Hepatocyte (in vitro differentiated cells): ENCODE measurements around the gene ATAT1. TPM values are rescaled to one million over a fixed set of nuclear protein-coding genes. Genes with fewer than 3 reads are reported as not detected.

Experiments used
- DNase-seq: peaks from one replicate; pipeline ENCODE4 v3.0.0-alpha.2; 2016; ENCODE audit warnings: low spot score
- H2AFZ ChIP-seq: fragments of 200-600 bp; sonication (generic); 2 replicates; pipeline ENCODE4 v1.6.0; 2016; ENCODE audit warnings: antibody characterized with exemption, mild to moderate bottlenecking
- H3K27ac ChIP-seq: fragments of 200-600 bp; sonication (generic); 2 replicates; pipeline ENCODE4 v1.5.1; 2016; ENCODE audit warnings: mild to moderate bottlenecking
- H3K27me3 ChIP-seq: fragments of 200-600 bp; sonication (generic); 2 replicates; pipeline ENCODE4 v1.6.1; 2016
- H3K36me3 ChIP-seq: fragments of 200-600 bp; sonication (generic); replicated peaks from 2 replicates; pipeline ENCODE4 v1.5.1; 2016; ENCODE audit warnings: low read depth; ENCODE audit not compliant: insufficient read depth
- H3K4me1 ChIP-seq: fragments of 200-600 bp; sonication (generic); 2 replicates; pipeline ENCODE4 v1.5.1; 2016; ENCODE audit warnings: mild to moderate bottlenecking, moderate library complexity; ENCODE audit not compliant: insufficient read depth
- H3K4me2 ChIP-seq: fragments of 200-600 bp; sonication (generic); 2 replicates; pipeline ENCODE4 v1.6.0; 2016
- H3K4me3 ChIP-seq: fragments of 200-600 bp; sonication (generic); 2 replicates; pipeline ENCODE4 v1.5.1; 2016; ENCODE audit warnings: mild to moderate bottlenecking
- H3K79me2 ChIP-seq: fragments of 200-600 bp; sonication (generic); 2 replicates; pipeline ENCODE4 v1.6.0; 2017; ENCODE audit warnings: mild to moderate bottlenecking
- H3K9me2 ChIP-seq: fragments of 200-600 bp; sonication (generic); replicated peaks from 2 replicates; pipeline ENCODE4 v1.6.0; 2017; ENCODE audit warnings: mild to moderate bottlenecking; ENCODE audit not compliant: insufficient read depth
- H3K9me3 ChIP-seq: fragments of 200-600 bp; sonication (generic); 2 replicates; pipeline ENCODE4 v1.5.1; 2016; ENCODE audit warnings: low read depth, mild to moderate bottlenecking
- H4K20me1 ChIP-seq: fragments of 200-600 bp; sonication (generic); 2 replicates; pipeline ENCODE4 v1.6.0; 2016; ENCODE audit warnings: mild to moderate bottlenecking; ENCODE audit not compliant: insufficient read depth, poor library complexity, severe bottlenecking
- EZH2 ChIP-seq: fragments of 200-600 bp; sonication (generic); IDR thresholded peaks from 2 replicates; pipeline ENCODE4 v1.6.1; 2016; ENCODE audit warnings: antibody characterized with exemption, mild to moderate bottlenecking, borderline replicate concordance
- EZH2phosphoT487 ChIP-seq: fragments of 200-600 bp; sonication (generic); IDR thresholded peaks from one replicate; pipeline ENCODE4 v1.6.1; 2018; ENCODE audit warnings: antibody characterized with exemption, mild to moderate bottlenecking, low read depth, moderate library complexity; ENCODE audit not compliant: unreplicated experiment, severe bottlenecking
- WGBS: methylation state at CpG from one replicate; pipeline ENCODE4 v1.1.6; 2016; ENCODE audit warnings: low lambda C conversion rate; ENCODE audit errors: missing lambda C conversion rate; 5-methylcytosine and 5-hydroxymethylcytosine counted together
- polyA plus RNA-seq: library from polyadenylated mRNA; unstranded; fragments of >200 nt; fragmentation: Nextera tagmentation; extraction: Ambion mirVana; gene quantifications from 2 replicates; pipeline ENCODE4 v1.2.1, GENCODE V29; 2016
- total RNA-seq: library from RNA; depleted of rRNA; stranded (reverse); fragments of >200 nt; gene quantifications from 2 replicates; pipeline ENCODE4 v1.2.3, GENCODE V29; 2014
- TF ChIP-seq, protein P1 (sequence below): fragments of 200-600 bp; sonication (generic); IDR thresholded peaks from 2 replicates; pipeline ENCODE4 v1.5.1; 2016; ENCODE audit warnings: antibody characterized with exemption, mild to moderate bottlenecking; ENCODE audit not compliant: poor library complexity

Gene ATAT1
- total and polyA plus RNA-seq, 2 experiments from 2014 or later: 7.0 to 18.3 TPM

DNA sequence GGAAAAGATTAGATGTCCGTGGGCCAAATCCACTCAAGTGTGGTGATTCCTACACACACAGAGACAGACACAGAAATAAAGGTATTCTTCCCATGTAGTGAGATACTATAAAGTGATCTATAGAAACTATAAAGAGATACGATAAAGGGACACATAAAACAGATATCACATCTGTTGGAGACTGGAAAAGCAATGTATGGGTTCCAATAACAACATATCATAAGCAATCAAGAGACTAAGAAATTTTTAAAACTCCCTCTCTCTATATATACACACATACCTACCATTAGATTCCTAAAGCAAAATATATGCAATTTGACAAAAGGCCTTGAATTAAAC, 14.8 kb upstream of the ATAT1 start:
- Histone ChIP-seq H3K4me2 (no peak overlapping the region), H3K79me2 (peaks cover 30% of the 10 kb centered on the region)

DNA sequence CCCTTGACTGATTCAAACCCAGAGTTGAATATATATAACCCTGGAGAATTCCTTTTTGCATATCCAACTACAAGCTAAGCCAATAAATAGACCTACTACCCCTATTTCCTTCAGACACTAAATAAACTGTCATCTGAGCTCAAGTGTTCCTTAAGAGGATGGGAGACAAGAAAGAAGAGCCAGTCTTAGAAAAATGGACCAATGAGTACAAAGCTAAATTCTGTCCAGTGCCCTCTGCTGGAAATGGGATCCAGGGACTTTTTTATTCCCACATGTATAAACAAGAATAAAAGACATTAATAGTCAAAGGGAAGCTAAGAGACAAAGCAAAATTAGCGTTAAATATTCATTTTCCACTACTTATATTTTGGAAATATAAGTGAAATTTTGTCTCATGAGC, 14.5 kb upstream of the ATAT1 start:
- Histone ChIP-seq H2AFZ (no peak overlapping the region), H3K9me2 (no peaks in the 10 kb centered on the region), H3K27ac (peak overlapping the region; percentile 87), H3K9me3 (no peaks in the 10 kb centered on the region), H4K20me1 (peaks cover 32% of the 10 kb centered on the region), H3K4me3 (no peak overlapping the region), H3K4me1 (peaks cover 13% of the 10 kb centered on the region), H3K27me3 (no peaks in the 10 kb centered on the region), H3K36me3 (peaks cover 6% of the 10 kb centered on the region), H3K79me2 (peaks cover 31% of the 10 kb centered on the region), H3K4me2 (no peak overlapping the region)
- 82% methylated on average over 1 of the region's 1 CpG for WGBS
- DNase-seq: no peak
- TF ChIP-seq, protein P1, sequence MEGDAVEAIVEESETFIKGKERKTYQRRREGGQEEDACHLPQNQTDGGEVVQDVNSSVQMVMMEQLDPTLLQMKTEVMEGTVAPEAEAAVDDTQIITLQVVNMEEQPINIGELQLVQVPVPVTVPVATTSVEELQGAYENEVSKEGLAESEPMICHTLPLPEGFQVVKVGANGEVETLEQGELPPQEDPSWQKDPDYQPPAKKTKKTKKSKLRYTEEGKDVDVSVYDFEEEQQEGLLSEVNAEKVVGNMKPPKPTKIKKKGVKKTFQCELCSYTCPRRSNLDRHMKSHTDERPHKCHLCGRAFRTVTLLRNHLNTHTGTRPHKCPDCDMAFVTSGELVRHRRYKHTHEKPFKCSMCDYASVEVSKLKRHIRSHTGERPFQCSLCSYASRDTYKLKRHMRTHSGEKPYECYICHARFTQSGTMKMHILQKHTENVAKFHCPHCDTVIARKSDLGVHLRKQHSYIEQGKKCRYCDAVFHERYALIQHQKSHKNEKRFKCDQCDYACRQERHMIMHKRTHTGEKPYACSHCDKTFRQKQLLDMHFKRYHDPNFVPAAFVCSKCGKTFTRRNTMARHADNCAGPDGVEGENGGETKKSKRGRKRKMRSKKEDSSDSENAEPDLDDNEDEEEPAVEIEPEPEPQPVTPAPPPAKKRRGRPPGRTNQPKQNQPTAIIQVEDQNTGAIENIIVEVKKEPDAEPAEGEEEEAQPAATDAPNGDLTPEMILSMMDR: peak; percentile 44
- no peak for TF ChIP-seq EZH2phosphoT487
- TF ChIP-seq EZH2: no peak

More for the DNA sequence above, 14.8 kb upstream of the ATAT1 start:
- H2AFZ ChIP-seq: no peak overlapping the region
- H4K20me1 ChIP-seq: peaks cover 32% of the 10 kb centered on the region
- H3K4me1 ChIP-seq: peaks cover 13% of the 10 kb centered on the region
- H3K27ac ChIP-seq: peak overlapping the region; percentile 87
- peaks cover 6% of the 10 kb centered on the region for H3K36me3 ChIP-seq
- H3K4me3 ChIP-seq: no peak overlapping the region
- DNase-seq: no peak
- 80% methylated on average over 2 of the region's 2 CpGs for WGBS
- no peaks in the 10 kb centered on the region for H3K9me2 ChIP-seq
- no peaks in the 10 kb centered on the region for H3K9me3 ChIP-seq
- no peaks in the 10 kb centered on the region for H3K27me3 ChIP-seq
- TF ChIP-seq EZH2phosphoT487 (no peak), EZH2 (no peak)
- TF ChIP-seq, protein P1: no peak

DNA sequence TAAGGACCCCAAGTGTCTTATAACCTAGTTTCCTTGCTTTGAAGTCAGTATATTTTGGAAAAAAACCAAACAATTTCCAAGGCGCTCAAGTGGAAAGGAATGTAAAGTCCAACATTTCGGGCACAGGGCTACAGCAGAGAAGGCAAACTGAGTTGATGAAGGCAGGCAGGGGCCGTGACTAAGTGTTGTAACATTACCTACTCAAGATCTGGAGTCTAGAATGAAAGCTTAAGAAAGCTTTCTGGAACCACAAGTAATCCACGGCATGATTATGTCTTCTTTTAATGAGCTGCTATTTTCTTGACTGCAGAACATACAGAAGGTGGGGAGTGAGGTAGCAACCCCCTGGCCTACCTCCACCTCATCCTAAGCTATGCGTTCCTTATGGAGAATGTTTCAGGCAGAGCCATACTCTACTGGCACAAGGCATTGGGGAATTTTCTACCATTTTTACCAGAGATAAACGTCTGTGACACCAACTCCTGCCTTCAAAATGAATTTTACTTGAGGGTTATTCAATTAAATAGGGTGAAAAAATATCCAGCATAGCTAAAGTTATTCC, 13.9 kb upstream of the ATAT1 start:
- Histone ChIP-seq H4K20me1 (peaks cover 29% of the 10 kb centered on the region), H3K9me3 (no peaks in the 10 kb centered on the region), H3K27ac (peak overlapping the region; percentile 87), H3K36me3 (peaks cover 6% of the 10 kb centered on the region), H3K4me2 (peak overlapping the region; percentile 79), H3K79me2 (peaks cover 31% of the 10 kb centered on the region), H2AFZ (no peak overlapping the region), H3K4me3 (no peak overlapping the region), H3K4me1 (peaks cover 13% of the 10 kb centered on the region), H3K27me3 (no peaks in the 10 kb centered on the region), H3K9me2 (no peaks in the 10 kb centered on the region)
- no peak for DNase-seq
- TF ChIP-seq EZH2: no peak
- TF ChIP-seq, protein P1: no peak
- no peak for TF ChIP-seq EZH2phosphoT487
- WGBS: 50% methylated on average over 6 of the region's 6 CpGs
